Caco-2 (cell line): Measurements from ENCODE around the gene GOLGA6D. TPM values are rescaled to one million over a fixed set of nuclear protein-coding genes. Genes with fewer than 3 reads are reported as not detected.

Source experiments
- total RNA-seq: library from RNA; stranded (reverse); gene quantifications from 2 replicates; pipeline ENCODE4 v1.2.3, GENCODE V29; 2022

The GOLGA6D gene
- total RNA-seq, 1 experiment from 2014 or later = not detected

Other genes with a start within 250 kb of the GOLGA6D start
- gene C15orf39, start 81.0 kb upstream of the GOLGA6D start, total RNA-seq = 48.2 and 56.8 TPM in 2 replicates
- gene GOLGA6C, start 24.5 kb upstream of the GOLGA6D start, total RNA-seq = not detected in 2 replicates
- gene COMMD4, start 53.2 kb downstream of the GOLGA6D start, total RNA-seq = 93.9 and 94.3 TPM in 2 replicates
- gene NEIL1, start 64.2 kb downstream of the GOLGA6D start, total RNA-seq = 11.3 and 12.3 TPM in 2 replicates
- 131 and 140 TPM in 2 replicates for gene MAN2C1, start 85.8 kb downstream of the GOLGA6D start, total RNA-seq
- gene SIN3A, start 168.9 kb downstream of the GOLGA6D start, total RNA-seq = 64.4 and 67.1 TPM in 2 replicates